Endometrial microvascular endothelial cells (primary cell): ENCODE results near the gene SRPX2. TPM values are rescaled to one million over a fixed set of nuclear protein-coding genes. Genes with fewer than 3 reads are reported as not detected.

ENCODE experiments used
- in situ Hi-C: cut with HindIII; loops from 2 replicates; pipeline ENCODE4 v1.10.0; 2017; ENCODE audit warnings: low sequenced_read_pairs, low pct_unique_long_range_greater_than_20kb; ENCODE audit errors: inconsistent ontology term
- total RNA-seq: library from RNA; depleted of rRNA; stranded (reverse); fragments of >200 nt; gene quantifications from one replicate; pipeline ENCODE4 v1.2.3, GENCODE V29; 2015; ENCODE audit errors: inconsistent ontology term

SRPX2 gene, protein sequence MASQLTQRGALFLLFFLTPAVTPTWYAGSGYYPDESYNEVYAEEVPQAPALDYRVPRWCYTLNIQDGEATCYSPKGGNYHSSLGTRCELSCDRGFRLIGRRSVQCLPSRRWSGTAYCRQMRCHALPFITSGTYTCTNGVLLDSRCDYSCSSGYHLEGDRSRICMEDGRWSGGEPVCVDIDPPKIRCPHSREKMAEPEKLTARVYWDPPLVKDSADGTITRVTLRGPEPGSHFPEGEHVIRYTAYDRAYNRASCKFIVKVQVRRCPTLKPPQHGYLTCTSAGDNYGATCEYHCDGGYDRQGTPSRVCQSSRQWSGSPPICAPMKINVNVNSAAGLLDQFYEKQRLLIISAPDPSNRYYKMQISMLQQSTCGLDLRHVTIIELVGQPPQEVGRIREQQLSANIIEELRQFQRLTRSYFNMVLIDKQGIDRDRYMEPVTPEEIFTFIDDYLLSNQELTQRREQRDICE
- 67.8 TPM for total RNA-seq

DNA sequence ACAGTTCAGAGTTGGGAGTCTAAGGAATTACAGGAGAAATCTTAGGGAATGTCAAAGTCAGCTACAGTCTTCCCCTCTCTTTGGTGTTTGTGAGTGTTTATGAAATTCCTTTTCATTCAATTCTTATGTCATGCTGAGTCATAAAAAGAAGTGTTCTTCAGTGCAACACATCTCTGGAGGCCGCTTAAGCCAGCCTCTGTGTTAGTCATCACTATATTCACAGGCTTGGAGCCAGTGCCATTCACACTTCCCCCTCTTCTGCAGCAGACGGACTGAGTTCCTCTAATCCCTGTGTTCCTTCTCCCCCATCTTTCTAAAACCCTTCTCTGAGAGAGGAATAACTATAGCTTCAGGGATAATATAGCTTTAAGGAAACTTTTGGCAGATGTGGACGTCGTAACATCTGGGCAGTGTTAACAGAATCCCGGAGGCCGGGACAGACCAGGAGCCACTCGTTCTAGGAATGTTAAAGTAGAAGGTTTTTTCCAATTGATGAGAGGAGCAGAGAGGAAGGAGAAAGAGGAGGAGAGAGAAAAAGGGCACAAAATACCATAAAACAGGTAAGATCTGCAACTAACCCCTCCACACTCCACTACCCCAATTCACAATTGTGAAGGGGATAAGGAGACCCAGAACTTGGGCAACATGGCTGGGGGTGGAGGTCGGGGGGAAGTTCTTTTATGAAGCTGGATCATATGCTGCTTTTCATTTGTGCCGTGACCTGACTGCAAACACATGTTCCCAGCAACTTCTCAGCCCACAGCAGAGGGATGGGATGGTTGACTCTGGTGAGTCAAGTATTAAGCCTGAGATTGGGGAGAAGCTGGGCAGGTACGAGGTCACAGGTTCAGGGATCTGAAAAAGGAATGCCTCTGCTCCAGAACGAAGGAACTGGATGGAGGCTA, at the start of gene SRPX2:
SRPX2 (plus strand) TSS at position 244 of the 905 bp plus-strand sequence. CDS start 2,124 bp downstream, outside the sequence.
- in situ Hi-C loops: no loop called here

DNA sequence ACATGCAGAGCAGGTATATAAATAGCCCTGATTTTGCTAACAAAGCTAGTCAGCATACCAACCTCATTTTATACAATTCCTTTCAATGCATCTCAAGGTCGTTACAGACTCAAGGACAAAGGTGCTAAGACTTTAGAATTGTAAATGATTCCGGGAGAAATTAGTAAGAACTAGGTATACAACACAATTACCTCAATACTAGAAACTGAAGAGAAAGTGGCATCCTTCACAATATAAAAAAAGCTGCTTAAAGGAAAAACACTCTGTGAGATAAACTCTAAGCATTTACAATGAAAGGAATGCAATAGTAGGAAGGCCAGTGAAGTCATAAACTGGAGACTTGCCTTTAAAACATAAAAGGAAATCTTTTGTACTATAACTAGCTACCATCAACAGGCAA, 47.4 kb upstream of the SRPX2 start:
- in situ Hi-C loops: no loop called here

DNA sequence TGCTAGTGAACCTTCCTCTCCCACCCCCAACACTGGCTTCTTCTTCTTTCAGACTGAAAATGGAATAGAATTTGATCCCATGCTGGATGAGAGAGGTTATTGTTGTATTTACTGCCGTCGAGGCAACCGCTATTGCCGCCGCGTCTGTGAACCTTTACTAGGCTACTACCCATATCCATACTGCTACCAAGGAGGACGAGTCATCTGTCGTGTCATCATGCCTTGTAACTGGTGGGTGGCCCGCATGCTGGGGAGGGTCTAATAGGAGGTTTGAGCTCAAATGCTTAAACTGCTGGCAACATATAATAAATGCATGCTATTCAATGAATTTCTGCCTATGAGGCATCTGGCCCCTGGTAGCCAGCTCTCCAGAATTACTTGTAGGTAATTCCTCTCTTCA, 44.5 kb upstream of the SRPX2 start:
- in situ Hi-C loops: no loop called here

DNA sequence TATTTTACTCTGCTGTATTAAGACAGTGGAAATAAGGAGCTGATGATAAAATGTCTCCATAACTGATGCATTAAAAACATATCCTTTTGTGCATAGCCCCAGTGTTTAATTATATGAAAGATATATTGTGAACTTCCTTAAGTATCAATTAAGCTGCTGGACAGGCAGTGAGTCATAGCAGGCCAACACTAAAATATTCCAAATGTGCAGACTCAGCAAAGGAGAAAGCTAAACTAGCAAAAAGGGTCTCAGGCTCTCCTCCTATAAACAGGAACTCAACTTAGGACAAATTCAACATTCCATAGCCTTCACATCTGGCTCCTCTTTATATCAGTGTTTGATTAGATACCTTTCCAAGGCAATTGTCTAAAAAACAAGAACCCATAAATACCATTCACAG, 43.7 kb upstream of the SRPX2 start:
- in situ Hi-C loops: no loop called here

DNA sequence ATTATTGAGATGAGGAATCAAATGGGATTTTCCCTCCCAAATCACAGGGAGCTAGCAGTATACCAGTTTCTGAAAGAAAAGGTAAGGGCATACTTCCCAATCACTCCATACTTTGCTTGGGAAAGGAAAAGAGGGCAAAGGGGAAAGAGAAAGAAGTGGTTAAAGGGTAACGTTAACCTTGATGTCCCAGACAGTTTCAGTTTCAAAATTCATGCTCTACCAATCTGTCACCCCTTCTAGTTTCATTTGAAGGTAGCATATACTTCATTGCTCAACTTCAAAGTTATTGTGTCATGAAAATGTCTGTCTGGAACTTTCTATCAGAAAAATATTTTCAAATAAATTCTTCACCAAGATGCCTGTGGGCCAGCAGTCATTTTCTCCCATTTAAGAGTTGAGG, 43.2 kb upstream of the SRPX2 start:
- in situ Hi-C loops: no loop called here

DNA sequence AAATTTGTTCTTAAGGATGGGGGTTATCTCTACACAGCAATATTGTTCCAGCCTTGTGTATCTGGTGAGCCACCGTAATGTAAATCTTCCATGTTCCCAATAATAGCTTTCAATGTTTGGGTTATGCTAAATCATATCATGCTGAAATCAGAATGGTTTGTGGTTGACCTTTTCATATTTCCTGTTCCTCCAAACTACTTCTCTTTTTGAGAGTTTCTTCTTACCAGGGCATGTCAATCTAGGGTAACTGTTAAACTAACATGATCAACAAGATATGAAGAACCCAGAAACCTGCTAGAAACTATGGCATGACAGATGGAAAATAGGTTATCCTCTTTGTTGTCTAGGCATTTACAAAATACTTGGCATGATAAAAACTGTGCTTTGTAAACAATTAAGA, 37.2 kb upstream of the SRPX2 start:
- in situ Hi-C loops: no loop called here

DNA sequence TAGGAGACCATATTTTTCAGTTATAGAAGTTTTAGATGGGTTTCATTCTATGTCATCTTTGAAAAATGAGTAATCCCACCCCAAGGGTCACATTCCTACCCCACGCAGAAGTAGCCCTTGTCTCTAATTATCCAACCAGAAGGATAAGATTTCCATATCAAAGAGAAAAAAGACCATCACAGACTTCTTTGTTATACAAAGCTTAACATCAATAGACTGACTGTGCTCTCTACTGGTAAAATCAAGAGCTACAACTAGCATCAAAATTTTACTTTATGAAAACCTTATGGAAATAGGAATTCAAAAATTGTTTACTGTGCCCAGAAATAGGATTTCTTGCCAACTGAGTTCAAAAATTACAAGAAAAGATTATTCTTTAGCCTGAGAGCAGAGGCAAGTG, 34.4 kb upstream of the SRPX2 start:
- in situ Hi-C loops: no loop called here

DNA sequence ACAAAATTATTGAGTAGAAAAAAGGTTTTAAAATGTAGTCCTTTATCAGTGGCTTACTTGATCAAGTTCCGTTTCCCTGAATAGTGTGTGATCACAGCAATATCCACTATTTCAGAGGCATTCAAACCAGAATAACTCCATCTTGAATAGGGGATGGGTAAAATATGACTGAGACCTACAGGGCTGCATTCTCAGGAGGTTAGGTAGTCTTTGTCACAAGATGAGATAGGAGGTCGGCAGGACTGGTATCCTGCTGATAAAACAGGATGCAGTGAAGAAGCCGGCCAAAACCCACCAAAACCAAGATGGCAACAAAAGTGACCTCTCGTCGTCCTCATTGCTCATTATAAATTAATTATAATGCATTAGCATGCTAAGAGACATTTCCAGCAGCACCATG, 32.0 kb upstream of the SRPX2 start:
- in situ Hi-C loops: no loop called here

DNA sequence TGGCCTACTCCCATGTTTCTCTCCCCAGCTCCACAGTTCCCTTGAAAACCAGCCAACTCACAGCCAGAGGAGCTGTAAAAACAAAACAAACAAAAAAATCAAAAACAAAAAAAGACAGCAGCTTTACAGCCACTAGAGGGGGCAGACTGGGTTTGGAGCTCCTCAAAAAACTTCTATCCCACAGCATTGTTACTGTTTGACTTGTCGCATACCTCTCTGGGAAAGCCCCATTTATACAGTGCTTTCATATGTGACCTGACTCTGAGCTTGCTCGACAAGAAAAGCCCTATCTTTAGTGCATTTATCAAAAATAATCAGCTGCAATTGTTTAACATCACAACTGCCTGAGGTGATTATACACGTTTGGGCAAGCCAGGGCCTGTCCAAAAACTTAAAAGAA, 29.0 kb upstream of the SRPX2 start:
- in situ Hi-C loops: no loop called here

DNA sequence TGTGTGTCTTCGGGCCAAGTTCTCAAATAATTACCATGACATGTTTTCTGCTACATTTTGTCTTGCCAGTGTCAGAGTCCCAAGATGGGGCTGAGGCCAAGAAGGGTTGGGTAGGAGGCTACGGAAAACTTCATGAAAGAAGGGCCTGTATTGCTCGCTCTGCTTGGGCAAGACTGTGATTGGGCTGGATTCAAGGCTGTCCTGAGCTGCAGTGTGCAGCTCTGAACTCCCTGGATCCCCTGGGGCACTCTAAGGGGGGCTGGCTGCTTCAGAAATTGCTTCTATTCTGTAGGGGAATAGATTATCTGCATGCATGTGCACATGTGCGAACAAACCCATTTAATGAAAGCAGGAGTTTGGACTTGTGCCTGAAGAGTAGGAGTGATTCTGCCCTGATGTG, 21.0 kb upstream of the SRPX2 start:
- in situ Hi-C loops: no loop called here

DNA sequence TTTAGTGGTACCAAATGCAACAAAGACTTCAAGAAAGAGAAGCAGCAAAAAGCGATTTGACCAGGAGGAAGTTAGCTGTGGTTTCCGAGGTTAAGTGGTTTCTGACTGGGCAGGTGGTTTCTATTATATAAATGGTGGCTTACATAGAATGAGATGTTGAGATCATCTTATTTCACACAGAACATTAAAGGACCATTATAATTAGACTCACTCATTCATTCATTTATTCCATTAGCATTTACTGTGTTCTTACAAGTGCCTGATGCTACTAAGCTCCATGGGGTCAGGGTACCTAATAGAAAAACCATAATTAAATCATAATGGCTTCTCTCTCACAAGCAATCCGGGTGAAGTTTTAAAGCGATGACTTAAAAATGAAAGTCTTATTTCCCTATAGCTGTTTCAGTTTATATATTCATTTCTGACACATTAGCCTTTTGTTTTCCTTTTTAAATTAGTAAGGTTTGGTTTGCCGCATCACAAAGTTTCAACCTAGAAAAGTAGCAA, 18.0 kb upstream of the SRPX2 start:
- in situ Hi-C loops: no loop called here

DNA sequence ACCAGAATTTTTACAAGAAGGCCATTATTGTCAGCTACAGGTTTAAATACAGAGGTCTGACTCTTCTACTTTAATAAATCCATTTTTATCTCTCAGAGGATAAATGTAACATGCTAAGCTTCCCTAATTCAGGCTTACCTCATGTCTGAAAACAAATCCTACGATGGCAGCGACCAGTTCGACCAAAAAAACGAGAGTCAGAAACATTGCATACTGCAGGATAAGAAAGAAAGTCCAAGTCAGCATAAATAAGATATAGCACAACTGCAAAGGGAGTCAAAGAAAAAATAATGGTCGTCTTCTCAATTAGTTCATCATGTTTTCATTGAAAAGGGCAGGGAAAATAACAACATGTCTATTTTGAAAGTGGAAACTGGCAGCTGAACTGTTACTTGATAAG, 9.0 kb upstream of the SRPX2 start:
- in situ Hi-C loops: no loop called here

DNA sequence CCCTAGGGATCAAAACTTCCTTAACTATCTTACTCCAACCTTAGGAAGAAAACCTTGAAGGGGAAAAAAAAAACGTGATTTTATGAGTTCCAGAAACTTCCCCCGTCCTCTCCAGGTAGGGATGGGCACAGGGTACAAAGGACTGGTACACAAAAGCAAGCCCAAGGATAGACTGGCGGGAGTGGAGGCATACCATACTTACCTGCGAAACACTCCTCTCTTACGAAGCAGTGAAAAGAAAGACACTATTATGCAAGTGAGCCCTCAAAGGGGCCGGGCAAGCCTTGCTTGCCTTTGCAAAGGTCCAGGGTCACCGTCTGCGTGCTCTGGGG, 8.0 kb upstream of the SRPX2 start:
- in situ Hi-C loops: no loop called here

DNA sequence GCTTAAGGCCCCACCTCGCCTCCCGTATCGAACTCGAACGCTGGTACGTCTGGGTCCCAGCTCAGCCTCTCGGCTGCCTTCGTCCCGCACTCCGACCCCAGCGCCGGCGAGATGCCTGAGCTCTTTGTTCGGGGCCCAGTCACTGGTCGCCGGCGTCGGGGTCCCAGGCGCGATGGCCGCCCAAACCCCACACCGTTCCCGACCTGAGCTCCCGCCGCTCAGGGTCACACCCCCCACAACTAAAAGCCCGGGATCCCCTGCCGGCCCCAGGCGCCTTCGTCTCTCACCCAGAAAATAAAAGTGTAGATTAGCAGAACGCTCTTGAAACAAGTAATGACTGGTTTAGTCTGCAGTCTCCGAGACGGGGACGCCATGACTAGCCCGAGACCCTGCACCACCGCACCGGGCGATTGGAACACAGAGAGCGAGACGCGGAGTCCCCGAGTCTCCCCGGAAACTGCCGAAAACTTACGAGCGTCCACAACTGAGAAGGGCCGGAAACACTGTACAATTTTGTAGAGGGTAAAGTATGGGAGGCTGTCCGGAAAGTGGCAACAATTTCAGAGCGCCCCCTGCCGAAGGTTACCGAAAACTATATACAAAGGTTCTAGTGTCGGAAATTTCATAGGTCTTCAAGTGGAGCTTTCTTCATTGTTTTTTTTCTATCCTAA, 7.5 kb upstream of the SRPX2 start, which contains the start of gene TSPAN6:
TSPAN6 (minus strand) TSS at position 486 of the 671 bp plus-strand sequence; CDS start at position 374, 112 bp downstream.
- in situ Hi-C loops: no loop called here

DNA sequence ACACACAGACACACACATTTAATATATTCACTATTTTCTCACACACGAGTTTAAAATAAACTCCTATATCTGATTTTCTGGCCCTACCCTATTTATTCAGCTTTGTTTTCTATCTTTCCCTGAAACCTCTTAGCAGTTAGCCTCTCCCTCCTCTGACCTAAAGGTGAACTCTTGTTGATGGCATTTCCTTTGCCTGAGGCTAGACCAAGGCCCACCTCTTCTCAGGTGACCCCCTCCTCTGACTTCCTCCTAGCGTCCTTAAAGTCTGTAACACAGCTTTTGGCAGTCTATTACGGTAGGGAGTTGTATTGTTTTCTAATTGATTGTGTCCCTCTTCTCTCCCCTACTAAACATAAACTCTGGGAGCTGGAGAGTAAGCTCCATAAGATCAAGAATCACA, 1.7 kb upstream of the SRPX2 start:
- in situ Hi-C loops: no loop called here

DNA sequence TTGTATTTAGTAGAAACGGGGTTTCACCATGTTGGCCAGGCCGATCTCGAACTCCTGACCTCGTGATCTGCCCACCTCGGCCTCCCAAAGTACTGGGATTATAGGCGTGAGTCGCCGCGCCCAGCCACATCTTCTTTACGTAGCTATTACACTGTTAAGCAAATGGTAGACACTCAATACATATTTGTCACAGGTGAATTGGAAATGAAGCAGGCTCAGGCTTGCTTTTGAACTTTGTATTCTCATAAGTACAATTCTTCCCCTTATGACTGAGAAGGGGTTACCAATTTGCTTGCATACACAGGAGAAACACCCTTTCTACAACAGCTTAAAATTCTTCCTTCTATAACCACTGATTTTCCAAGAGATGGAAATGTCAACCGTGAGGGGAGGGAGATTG, 787 bp upstream of the SRPX2 start:
- in situ Hi-C loops: no loop called here

DNA sequence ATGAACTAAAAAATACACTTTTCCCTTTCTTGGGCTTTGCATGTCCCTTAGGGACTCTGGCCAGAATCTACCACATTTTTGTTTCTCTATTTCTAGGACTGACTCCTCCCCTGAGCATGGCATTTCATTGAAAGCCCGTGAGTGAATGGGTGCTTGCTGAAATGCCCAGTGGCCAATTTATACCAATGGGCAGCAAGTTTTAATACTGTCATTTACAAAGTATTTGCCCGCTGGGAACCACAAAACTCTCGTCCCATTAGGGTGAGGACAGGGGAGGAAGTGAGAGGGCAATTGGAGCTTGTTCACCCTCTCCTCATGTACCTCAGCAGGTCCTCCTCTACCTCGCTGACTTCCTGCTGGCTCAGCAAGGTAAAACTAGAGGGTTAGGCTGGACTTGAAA, 1.1 kb downstream of the SRPX2 start:
- in situ Hi-C loops: no loop called here

DNA sequence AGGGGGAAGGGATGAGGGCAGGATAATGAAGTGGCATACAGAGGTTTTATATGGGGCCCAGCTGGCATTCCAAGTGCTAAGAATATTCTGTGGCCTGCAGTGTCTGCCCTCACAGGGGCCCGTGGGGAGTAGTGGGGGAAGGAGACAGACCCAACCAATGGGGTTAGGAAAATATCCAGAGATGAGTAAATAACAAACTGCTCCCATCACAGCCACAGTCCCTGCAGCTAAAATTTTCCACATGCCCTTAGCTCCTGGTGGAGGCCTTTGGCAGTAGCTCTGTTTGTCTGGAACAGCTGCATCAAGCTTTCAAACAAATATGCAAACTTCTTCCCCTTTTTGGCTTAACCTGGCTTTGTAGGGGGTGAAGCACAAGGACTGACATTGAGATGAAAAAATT, 3.1 kb downstream of the SRPX2 start:
- in situ Hi-C loops: no loop called here

DNA sequence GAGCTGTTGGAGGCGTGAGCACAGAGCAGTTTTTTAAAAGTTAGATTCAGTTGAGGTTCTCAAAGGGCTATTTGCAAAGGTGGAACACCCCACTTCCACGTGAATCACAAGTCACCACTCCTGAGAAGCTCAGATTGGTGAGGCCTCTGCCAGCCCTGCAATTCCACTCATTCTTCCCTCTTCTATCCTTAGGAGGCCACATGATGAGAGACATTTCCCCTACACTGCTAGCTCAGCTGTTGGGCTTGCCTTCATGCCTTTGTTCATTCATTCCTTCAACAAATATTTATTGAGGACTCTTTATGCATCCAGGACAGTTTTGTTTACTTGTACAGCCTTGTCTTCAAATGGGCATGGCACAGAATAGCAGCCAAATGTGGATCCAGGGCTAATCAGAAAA, 3.7 kb downstream of the SRPX2 start:
- in situ Hi-C loops: no loop called here
